ENCODE data around the gene CCDC137. TPM values are rescaled to one million over a fixed set of nuclear protein-coding genes. Genes with fewer than 3 reads are reported as not detected.

Gene CCDC137
- total RNA-seq, 1 donor, result 8.3 TPM

DNA sequence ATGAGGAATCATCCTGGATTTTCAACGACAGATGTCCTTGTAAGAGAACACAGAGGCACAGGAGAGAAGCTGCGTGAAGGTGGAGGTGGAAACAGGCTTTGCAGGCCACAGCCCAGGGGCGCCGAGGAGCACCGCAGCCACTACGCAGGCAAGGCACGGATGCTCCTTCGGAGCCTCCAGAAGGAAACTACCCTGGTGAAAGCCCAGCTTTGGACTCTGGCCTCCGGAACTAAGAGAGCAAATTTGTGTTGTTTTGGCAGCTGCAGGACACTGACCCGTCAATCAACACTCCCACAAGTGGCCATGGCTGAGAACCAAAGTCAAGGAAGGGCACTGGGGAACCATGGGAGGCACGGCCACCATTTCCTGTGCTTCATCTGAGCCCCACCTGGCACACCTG is 13.6 kb downstream of the CCDC137 start:
- no peak for DNase-seq (ENCODE audit: low read depth in 2 of 3, low spot score in 2 of 3)

GRCh38 chr17:81681672-81682071 is 15.1 kb downstream of the CCDC137 start:
- no peak for DNase-seq (ENCODE audit: low read depth in 2 of 3, low spot score in 2 of 3)

GRCh38 chr17:81682565-81683207 is 16.1 kb downstream of the CCDC137 start:
- no peak for DNase-seq (ENCODE audit: low read depth in 2 of 3, low spot score in 2 of 3)

- DNase-seq (ENCODE audit: low read depth in 2 of 3, low spot score in 2 of 3), result no peak
Measured at GRCh38 chr17:81683208-81683583, 16.7 kb downstream of the CCDC137 start.

DNA sequence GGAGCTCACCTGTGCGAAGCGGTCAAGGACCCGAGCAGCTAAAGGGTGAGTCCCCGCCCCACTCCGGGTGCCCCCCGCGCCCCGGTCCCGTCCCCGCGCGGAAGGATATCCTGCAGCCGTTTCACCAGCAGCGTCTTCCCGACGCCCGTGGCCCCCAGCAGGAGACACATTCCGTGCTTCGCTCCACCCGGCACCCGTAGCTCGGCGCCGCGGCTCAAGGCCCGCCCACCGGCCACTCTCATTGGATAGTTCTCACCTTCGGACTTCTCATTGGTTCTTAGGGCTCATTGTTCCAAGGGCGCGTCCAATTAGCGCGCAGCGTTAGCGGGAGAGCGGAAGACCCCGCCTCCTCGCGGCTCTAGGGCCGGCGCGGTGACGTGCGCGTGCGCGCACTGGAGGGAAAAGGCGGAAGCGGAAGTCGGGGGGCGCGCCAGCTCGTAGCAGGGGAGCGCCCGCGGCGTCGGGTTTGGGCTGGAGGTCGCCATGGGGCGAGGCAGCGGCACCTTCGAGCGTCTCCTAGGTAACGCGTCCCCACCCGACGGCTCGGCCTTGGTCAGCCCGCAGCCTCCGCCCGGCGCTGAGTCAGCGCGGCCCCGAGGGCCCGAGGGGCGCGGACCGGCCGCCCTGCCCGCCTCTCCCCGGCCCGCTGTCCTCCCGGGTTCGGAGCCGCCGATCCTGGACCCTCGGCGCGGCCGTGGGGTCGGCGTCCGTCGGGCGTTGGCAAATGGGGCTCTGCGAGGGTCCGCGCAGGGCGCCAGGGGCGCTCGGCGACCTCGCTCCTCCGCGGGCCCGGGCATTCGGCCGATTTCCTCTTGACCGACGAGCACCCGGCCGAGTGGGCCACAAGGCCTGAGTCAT is 17.3 kb downstream of the CCDC137 start, which contains the start of the genes ARL16 and HGS:
ARL16 (minus strand) TSS at position 214 of the 858 bp plus-strand sequence; CDS start at position 170, 44 bp downstream.
HGS (plus strand) TSS at position 428 of the 858 bp plus-strand sequence; CDS start at position 484, 56 bp downstream.
- peak; percentile 98 to 99 (median 99) for DNase-seq (ENCODE audit: low read depth in 2 of 3, low spot score in 2 of 3)

- DNase-seq (ENCODE audit: low read depth in 2 of 3, low spot score in 2 of 3), result no peak
Measured at GRCh38 chr17:81684442-81684911, 17.9 kb downstream of the CCDC137 start.

- no peak for DNase-seq (ENCODE audit: low read depth in 2 of 3, low spot score in 2 of 3)
Measured at GRCh38 chr17:81685108-81685507, 18.6 kb downstream of the CCDC137 start.

- no peak for DNase-seq (ENCODE audit: low read depth in 2 of 3, low spot score in 2 of 3)
Measured at GRCh38 chr17:81686614-81687013, 20.1 kb downstream of the CCDC137 start.

- no peak for DNase-seq (ENCODE audit: low read depth in 2 of 3, low spot score in 2 of 3)
Measured at GRCh38 chr17:81687770-81688541, 21.4 kb downstream of the CCDC137 start.

DNA sequence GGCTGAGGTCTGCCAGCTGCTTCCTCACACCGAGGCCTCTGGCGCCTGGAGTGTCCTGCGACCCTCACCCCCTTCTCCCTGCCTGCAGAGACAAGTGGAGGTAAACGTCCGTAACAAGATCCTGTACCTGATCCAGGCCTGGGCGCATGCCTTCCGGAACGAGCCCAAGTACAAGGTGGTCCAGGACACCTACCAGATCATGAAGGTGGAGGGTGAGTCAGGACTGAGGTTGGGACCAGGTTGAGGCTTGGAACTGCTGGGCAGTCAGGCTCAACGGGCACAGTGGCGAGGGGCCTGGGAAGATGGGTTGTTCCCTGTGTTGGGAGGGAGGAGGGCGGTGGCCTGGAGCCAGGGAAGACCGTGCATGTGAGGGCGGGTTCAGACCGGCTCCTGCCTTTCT is 22.1 kb downstream of the CCDC137 start:
- DNase-seq (ENCODE audit: low read depth in 2 of 3, low spot score in 2 of 3), result no peak

- no peak for DNase-seq (ENCODE audit: low read depth in 2 of 3, low spot score in 2 of 3)
Measured at GRCh38 chr17:81690066-81690465, 23.5 kb downstream of the CCDC137 start.

GRCh38 chr17:81690549-81690948 is 24.0 kb downstream of the CCDC137 start:
- DNase-seq (ENCODE audit: low read depth in 2 of 3, low spot score in 2 of 3), result no peak

DNA sequence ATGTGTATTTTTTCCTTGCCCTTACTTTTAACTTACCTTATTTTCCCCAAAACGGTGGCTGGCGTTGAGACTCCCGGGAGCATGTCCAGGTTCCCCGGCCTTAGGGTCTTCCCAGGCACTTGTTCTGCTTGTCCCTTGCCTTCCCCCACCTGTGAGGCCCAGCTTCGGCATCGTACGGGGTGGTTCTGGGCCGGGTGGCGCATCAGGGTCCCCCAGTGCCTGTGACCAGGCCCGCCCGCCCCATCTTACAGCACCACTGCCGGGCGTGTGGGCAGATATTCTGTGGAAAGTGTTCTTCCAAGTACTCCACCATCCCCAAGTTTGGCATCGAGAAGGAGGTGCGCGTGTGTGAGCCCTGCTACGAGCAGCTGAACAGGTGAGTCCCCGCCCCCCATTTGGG is 24.7 kb downstream of the CCDC137 start:
- no peak for DNase-seq (ENCODE audit: low read depth in 2 of 3, low spot score in 2 of 3)

- no peak for DNase-seq (ENCODE audit: low read depth in 2 of 3, low spot score in 2 of 3)
Measured at GRCh38 chr17:81691608-81692007, 25.1 kb downstream of the CCDC137 start.

DNA sequence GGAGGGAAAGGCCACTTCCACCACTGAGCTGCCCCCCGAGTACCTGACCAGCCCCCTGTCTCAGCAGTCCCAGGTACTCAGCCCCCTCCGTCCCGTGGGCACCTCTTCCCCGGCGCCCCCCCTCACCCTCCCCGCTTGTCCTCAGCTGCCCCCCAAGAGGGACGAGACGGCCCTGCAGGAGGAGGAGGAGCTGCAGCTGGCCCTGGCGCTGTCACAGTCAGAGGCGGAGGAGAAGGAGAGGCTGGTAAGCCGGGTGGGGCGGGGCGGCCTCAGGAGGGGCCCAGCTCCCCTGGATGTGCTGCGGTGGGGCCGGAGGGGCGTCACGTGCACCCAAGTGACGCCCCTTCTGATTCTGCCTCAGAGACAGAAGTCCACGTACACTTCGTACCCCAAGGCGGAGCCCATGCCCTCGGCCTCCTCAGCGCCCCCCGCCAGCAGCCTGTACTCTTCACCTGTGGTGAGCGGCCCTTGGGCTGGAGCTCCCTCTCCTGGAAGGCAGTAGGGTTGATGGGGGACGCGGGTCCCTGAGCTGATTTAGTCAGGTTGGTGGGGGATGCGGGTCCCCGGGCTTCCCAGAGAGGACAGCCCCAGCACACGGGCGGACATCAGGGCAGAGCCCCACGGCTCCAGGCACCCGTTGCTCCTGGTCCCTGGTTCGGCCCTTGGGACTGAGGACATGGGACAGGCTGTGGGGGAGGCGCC is 27.1 kb downstream of the CCDC137 start:
- no peak for DNase-seq (ENCODE audit: low read depth in 2 of 3, low spot score in 2 of 3)

- DNase-seq (ENCODE audit: low read depth in 2 of 3, low spot score in 2 of 3), result no peak
Measured at GRCh38 chr17:81694810-81695209, 28.3 kb downstream of the CCDC137 start.

GRCh38 chr17:81695211-81695610 is 28.7 kb downstream of the CCDC137 start:
- no peak for DNase-seq (ENCODE audit: low read depth in 2 of 3, low spot score in 2 of 3)

DNA sequence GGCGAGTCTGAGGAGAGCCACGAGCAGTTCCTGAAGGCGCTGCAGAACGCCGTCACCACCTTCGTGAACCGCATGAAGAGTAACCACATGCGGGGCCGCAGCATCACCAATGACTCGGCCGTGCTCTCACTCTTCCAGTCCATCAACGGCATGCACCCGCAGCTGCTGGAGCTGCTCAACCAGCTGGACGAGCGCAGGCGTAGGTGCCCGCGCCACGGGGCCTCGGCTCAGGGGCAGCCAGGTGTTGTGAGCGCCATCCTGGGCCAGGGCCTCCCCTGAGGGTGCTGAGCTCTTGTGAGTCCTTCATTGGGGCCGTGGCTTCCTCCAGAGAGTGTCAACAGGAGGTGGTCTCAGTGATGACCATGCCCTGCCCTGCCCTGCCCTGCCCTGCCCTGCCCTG is 29.3 kb downstream of the CCDC137 start:
- DNase-seq (ENCODE audit: low read depth in 2 of 3, low spot score in 2 of 3), result no peak

DNA sequence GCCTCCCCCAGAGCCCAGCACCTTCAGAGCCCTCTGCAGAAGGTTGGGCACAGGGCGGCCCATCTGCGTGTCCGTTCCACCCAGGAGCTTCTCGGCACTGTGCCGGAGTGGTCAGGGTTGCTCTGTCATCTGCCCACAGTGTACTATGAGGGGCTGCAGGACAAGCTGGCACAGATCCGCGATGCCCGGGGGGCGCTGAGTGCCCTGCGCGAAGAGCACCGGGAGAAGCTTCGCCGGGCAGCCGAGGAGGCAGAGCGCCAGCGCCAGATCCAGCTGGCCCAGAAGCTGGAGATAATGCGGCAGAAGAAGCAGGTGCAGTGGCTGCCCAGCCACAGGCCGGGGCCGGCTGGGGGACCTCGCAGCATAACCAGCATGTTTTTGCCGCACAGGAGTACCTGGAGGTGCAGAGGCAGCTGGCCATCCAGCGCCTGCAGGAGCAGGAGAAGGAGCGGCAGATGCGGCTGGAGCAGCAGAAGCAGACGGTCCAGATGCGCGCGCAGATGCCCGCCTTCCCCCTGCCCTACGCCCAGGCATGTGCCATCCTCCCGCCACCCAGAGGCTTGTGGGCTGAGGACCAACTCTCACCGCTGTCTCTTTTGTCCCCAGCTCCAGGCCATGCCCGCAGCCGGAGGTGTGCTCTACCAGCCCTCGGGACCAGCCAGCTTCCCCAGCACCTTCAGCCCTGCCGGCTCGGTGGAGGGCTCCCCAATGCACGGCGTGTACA is 29.8 kb downstream of the CCDC137 start:
- no peak for DNase-seq (ENCODE audit: low read depth in 2 of 3, low spot score in 2 of 3)

Measured in hematopoietic multipotent progenitor cell (in vitro differentiated cells).